Lung (tissue), 12 donors: ENCODE measurements around the gene TNIK. TPM values are rescaled to one million over a fixed set of nuclear protein-coding genes. Genes with fewer than 3 reads are reported as not detected.
"Not testable (repeated sequence)": the region's sequence is repeated elsewhere in the genome, so short reads cannot be mapped to it uniquely, and the experiment has no call there.

Source experiments
- ATAC-seq: fragments of 200-7000 bp; cut with Tn5 transposase; one replicate; pipeline ENCODE4 v1.9.1; 2020; ENCODE audit warnings: moderate number of reproducible peaks; ENCODE audit not compliant: insufficient read depth, low FRiP score
- DNase-seq, 3 donors: peaks; one replicate each; pipeline ENCODE4 v3.0.0-alpha.2; 2013 to 2017
- H3K27ac ChIP-seq, 2 donors: one replicate each; pipeline ENCODE4 v1.5.1; 2013; ENCODE audit warnings: mild to moderate bottlenecking in 2 of 2, moderate library complexity in 2 of 2, control low read depth in 1 of 2, inconsistent platforms in 1 of 2, low read depth in 1 of 2, low read length in 1 of 2
- H3K27me3 ChIP-seq, 3 donors: one replicate each; pipeline ENCODE4 v1.5.1; 2013; ENCODE audit warnings: low read length in 2 of 3; ENCODE audit not compliant: control insufficient read depth in 3 of 3, insufficient read depth in 3 of 3
- H3K36me3 ChIP-seq, 4 donors: one replicate each; pipeline ENCODE4 v1.5.1; 2013; ENCODE audit warnings: low read length in 4 of 4, mild to moderate bottlenecking in 1 of 4, moderate library complexity in 1 of 4; ENCODE audit not compliant: control insufficient read depth in 4 of 4, insufficient read depth in 4 of 4
- H3K4me1 ChIP-seq, 5 donors: one replicate each; pipeline ENCODE4 v1.5.1; 2013; ENCODE audit warnings: low read length in 5 of 5, mild to moderate bottlenecking in 2 of 5, moderate library complexity in 1 of 5; ENCODE audit not compliant: control insufficient read depth in 5 of 5, insufficient read depth in 5 of 5
- H3K4me3 ChIP-seq: one replicate; pipeline ENCODE4 v1.5.1; 2013; ENCODE audit warnings: mild to moderate bottlenecking, control low read depth, moderate library complexity
- H3K9ac ChIP-seq, 2 donors: one replicate each; pipeline ENCODE4 v1.5.1; 2013; ENCODE audit warnings: low read length in 2 of 2, control low read depth in 1 of 2; ENCODE audit not compliant: insufficient read depth in 1 of 2
- H3K9me3 ChIP-seq, 4 donors: one replicate each; pipeline ENCODE4 v1.5.1; 2013; ENCODE audit warnings: low read length in 3 of 4, mild to moderate bottlenecking in 1 of 4, moderate library complexity in 1 of 4; ENCODE audit not compliant: control insufficient read depth in 4 of 4, insufficient read depth in 3 of 4
- CTCF ChIP-seq: IDR thresholded peaks from 2 replicates; pipeline ENCODE4 v1.5.1; 2012; ENCODE audit warnings: mild to moderate bottlenecking; ENCODE audit errors: control extremely low read depth, extremely low read depth
- WGBS, 2 donors: extraction: QIAGEN DNeasy Blood & Tissue Kit; methylation state at CpG; one replicate each; pipeline ENCODE4 v1.1.7; 2013; 5-methylcytosine and 5-hydroxymethylcytosine counted together
- polyA plus RNA-seq, 2 donors: library from polyadenylated mRNA; stranded (reverse); fragments of 200-250 nt; gene quantifications; one replicate each; pipeline ENCODE4 v1.2.1, GENCODE V29; 2013
- total RNA-seq, 2 donors: library from RNA; depleted of rRNA in 1 of 2; stranded (reverse); fragments of >200 nt in 1 of 2; gene quantifications; one replicate each; pipeline ENCODE4 v1.2.1, GENCODE V29; 2014 to 2021
- donor health status: control.
- donor health status: control.
- donor health status: Bipolar disorder and iron deficiency.
- donor health status: healthy.
- donor health status: DM: yes; HTN: yes; CAD: no.

The TNIK gene
- total and polyA plus RNA-seq, 4 donors, result 9.4 to 36.3 (median 14.3) TPM

- DNase-seq (peak in 2 of 3 donors; percentile 46 to 49), ATAC-seq (no peak)
- Histone ChIP-seq H3K27me3 (no peaks in the 10 kb centered on the region), H3K9me3 (no peaks in the 10 kb centered on the region), H3K4me1 (peaks cover 2 to 53% (median 13%) of the 10 kb centered on the region in 5 donors), H3K27ac (no peak overlapping the region), H3K36me3 (no peaks in the 10 kb centered on the region), H3K9ac (no peak overlapping the region), H3K4me3 (no peak overlapping the region)
- TF ChIP-seq CTCF, result no peak
- WGBS, 2 donors, result 53 to 70% methylated on average over 5 of the region's 5 CpGs
Observed at GRCh38 chr3:171383206-171384018, 76.8 kb downstream of the TNIK start.

DNA sequence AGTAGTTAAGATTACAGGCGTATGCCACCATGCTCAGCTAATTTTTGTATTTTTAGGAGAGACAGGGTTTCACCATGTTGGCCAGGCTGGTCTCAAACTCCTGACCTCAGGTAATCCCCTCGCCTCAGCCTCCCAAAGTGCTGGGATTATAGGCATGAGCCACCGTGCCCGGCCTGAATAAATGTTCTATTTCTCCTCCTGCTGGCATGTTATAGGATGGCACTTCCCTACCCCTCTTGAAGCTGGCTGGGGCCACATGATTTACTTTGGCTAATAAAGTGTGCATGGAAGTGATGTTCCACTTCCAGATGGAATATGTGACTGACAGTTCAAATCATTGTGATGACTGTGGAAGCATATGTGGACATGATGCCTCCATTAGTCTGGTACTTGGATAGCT is 77.9 kb downstream of the TNIK start:
- H3K9me3 ChIP-seq, DNase-seq, H3K27me3 ChIP-seq, H3K27ac ChIP-seq, ATAC-seq, H3K9ac ChIP-seq, H3K4me3 ChIP-seq, H3K36me3 ChIP-seq: not testable (repeated sequence)
- 91 to 93% methylated on average over 4 of the region's 4 CpGs for WGBS, 2 donors
- H3K4me1 ChIP-seq, result peaks cover 4 to 53% (median 15%) of the 10 kb centered on the region in 5 donors

- Histone ChIP-seq H3K4me3 (no peak overlapping the region), H3K27ac (no peak overlapping the region), H3K9ac (no peak overlapping the region), H3K9me3 (no peaks in the 10 kb centered on the region), H3K4me1 (peaks cover 4 to 61% (median 15%) of the 10 kb centered on the region in 5 donors), H3K27me3 (no peaks in the 10 kb centered on the region), H3K36me3 (no peaks in the 10 kb centered on the region)
- no peak for TF ChIP-seq CTCF
- 64 to 74% methylated on average over 3 of the region's 3 CpGs for WGBS, 2 donors
- DNase-seq (peak in 2 of 3 donors; percentile 90 to 92), ATAC-seq (no peak)
Observed at GRCh38 chr3:171380711-171381425, 79.3 kb downstream of the TNIK start.

DNA sequence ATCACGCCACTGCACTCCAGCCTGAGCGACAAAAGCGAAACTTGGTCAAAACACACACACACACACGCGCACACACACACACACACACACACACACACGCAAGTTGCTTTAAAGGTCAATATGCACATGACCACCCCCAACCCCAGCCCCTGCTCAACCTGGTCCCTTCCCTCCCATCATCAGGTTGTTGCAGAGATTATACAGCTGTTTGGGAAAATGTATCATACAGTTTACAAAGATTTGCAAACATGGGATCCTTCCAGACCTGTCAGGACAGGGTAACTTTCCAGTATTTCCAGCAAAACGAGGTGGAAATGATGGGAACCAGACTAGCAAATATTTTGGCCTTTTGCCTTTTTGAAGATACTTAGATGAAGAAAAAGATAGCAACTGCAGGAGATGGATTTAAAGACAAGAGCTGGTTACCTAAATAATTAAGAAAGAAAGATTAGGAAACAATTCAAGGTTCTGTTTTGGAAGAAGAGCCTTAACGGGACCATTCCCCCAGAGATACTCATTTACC is 80.2 kb downstream of the TNIK start:
- no peak overlapping the region for H3K9ac ChIP-seq
- H3K27ac ChIP-seq, result peak overlapping the region in 1 of 2 donors; percentile 53
- H3K4me3 ChIP-seq, result no peak overlapping the region
- TF ChIP-seq CTCF, result no peak
- WGBS, 2 donors, result 78 to 82% methylated on average over 8 of the region's 8 CpGs
- H3K27me3 ChIP-seq, result no peaks in the 10 kb centered on the region
- H3K36me3 ChIP-seq, result no peaks in the 10 kb centered on the region
- ATAC-seq (no peak), DNase-seq (peak; percentile 32 to 79 (median 71))
- H3K9me3 ChIP-seq, result no peaks in the 10 kb centered on the region
- peaks cover 4 to 67% (median 20%) of the 10 kb centered on the region in 5 donors for H3K4me1 ChIP-seq
